ENCODE results near the gene FPR3. TPM values are rescaled to one million over a fixed set of nuclear protein-coding genes. Genes with fewer than 3 reads are reported as not detected.

FPR3 gene
- total and polyA plus RNA-seq, 2 donors (not counting 1 experiment from before 2014, with no cell fraction given), result 0.44 TPM; not detected in 1

GRCh38 chr19:51749979-51750378 lies 45.0 kb upstream of the FPR3 start:
- H3K9me3 ChIP-seq (ENCODE audit: control extremely low read depth in 1 of 3, control insufficient read depth in 2 of 3, insufficient read depth in 1 of 3, low read length in 2 of 3), result peaks cover 0 to 10% (median 1%) of the 10 kb centered on the region in 3 donors
- no peak overlapping the region for H3K9ac ChIP-seq (ENCODE audit: low read length)
- H3K27ac Mint-ChIP-seq, result no peak overlapping the region
- H2AFZ ChIP-seq (ENCODE audit: insufficient read depth, low read depth, low read length, poor library complexity, severe bottlenecking), result no peak overlapping the region
- H3K4me2 ChIP-seq (replicated peaks; ENCODE audit: low read depth, low read length, poor library complexity, severe bottlenecking), result no peak overlapping the region
- intact Hi-C loops (cut with micrococcal nuclease), result no loop called here
- H3K36me3 ChIP-seq (replicated peaks in 1 of 2; ENCODE audit: control extremely low read depth in 1 of 2, control insufficient read depth in 1 of 2, extremely low read depth in 1 of 2, insufficient read depth in 2 of 2, low read length in 1 of 2), result no peaks in the 10 kb centered on the region
- H3K4me3 Mint-ChIP-seq, result no peak overlapping the region
- no peak for ATAC-seq (ENCODE audit: low read depth)
- POLR2A ChIA-PET, result no interaction called here
- H3K4me1 Mint-ChIP-seq, result peaks cover 14% of the 10 kb centered on the region
- peaks cover 0 to 5% of the 10 kb centered on the region in 2 donors for H3K4me1 ChIP-seq (ENCODE audit: control insufficient read depth in 2 of 2, insufficient read depth in 2 of 2, low read length in 2 of 2)
- peaks cover 0 to 2% (median 0%) of the 10 kb centered on the region in 4 experiments for H3K27me3 ChIP-seq (replicated peaks in 1 of 4; ENCODE audit: control extremely low read depth in 1 of 4, control insufficient read depth in 3 of 4, insufficient read depth in 4 of 4, low read length in 3 of 4)
- no peak for TF ChIP-seq EZH2 (IDR thresholded peaks at IDR 0.05; ENCODE audit: borderline replicate concordance, insufficient read depth, low read depth, low read length, poor library complexity, severe bottlenecking)
- TF ChIP-seq, protein P1, sequence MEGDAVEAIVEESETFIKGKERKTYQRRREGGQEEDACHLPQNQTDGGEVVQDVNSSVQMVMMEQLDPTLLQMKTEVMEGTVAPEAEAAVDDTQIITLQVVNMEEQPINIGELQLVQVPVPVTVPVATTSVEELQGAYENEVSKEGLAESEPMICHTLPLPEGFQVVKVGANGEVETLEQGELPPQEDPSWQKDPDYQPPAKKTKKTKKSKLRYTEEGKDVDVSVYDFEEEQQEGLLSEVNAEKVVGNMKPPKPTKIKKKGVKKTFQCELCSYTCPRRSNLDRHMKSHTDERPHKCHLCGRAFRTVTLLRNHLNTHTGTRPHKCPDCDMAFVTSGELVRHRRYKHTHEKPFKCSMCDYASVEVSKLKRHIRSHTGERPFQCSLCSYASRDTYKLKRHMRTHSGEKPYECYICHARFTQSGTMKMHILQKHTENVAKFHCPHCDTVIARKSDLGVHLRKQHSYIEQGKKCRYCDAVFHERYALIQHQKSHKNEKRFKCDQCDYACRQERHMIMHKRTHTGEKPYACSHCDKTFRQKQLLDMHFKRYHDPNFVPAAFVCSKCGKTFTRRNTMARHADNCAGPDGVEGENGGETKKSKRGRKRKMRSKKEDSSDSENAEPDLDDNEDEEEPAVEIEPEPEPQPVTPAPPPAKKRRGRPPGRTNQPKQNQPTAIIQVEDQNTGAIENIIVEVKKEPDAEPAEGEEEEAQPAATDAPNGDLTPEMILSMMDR (IDR thresholded peaks at IDR 0.05), result no peak
- H3K27ac ChIP-seq (ENCODE audit: low read length in 2 of 2), result no peak overlapping the region
- H3K9me3 Mint-ChIP-seq (ENCODE audit: insufficient read depth), result peaks cover 3% of the 10 kb centered on the region
- 96% methylated on average over 4 of the region's 4 CpGs for WGBS (ENCODE audit: insufficient coverage)
- no peaks in the 10 kb centered on the region for H4K20me1 ChIP-seq (ENCODE audit: control insufficient read depth, insufficient read depth, low read length, poor library complexity, severe bottlenecking)
- CTCF ChIA-PET, result no interaction called here
- H3K27me3 Mint-ChIP-seq, result no peaks in the 10 kb centered on the region
- DNase-seq, result no peak
- peak overlapping the region in 1 of 5 experiments; percentile 85 for H3K4me3 ChIP-seq (ENCODE audit: control extremely low read depth in 1 of 5, extremely low read depth in 1 of 5, insufficient read depth in 1 of 5, low read depth in 2 of 5, low read length in 4 of 5)
- H3K79me2 ChIP-seq (ENCODE audit: control insufficient read depth, insufficient read depth, low read length), result no peaks in the 10 kb centered on the region

DNA sequence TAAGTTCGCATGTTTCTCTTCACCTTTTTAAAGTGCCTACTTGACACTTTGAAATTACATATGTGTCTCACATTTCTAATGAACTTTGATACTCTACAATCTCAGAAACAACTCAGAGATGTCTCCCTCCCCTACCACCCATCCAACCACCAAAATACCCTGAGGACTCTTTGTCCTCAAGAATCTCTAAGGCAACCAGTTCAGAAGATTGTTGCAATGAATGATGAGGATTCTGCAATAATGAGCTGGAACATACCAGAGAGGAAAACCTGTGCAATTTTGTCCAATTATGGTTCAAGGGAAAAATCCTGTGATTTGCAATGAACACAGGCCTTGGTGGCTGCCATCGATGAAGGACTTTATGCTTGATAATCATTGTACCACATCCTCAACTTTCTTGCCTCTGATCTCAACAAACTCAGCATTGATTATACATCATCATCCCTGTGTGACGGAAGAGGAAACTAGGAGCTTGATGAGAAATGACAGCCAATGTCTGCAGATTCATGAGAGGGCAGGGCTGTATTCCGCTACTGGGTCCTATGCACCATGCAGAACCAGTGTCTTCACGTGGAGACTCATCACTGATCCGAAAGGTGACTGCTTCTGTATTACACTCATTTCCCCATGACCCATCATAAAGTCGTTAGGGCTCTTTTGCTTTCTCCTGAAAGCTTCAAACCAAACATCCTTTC lies 44.4 kb upstream of the FPR3 start:
- H3K4me1 Mint-ChIP-seq, result peaks cover 14% of the 10 kb centered on the region
- DNase-seq (no peak), ATAC-seq (ENCODE audit: low read depth) (no peak)
- H3K27ac Mint-ChIP-seq, result peak overlapping the region; percentile 4
- peaks cover 3% of the 10 kb centered on the region for H3K9me3 Mint-ChIP-seq (ENCODE audit: insufficient read depth)
- H3K27me3 Mint-ChIP-seq, result peaks cover 3% of the 10 kb centered on the region
- Histone ChIP-seq H3K4me3 (ENCODE audit: control extremely low read depth in 1 of 5, extremely low read depth in 1 of 5, insufficient read depth in 1 of 5, low read depth in 2 of 5, low read length in 4 of 5) (peak overlapping the region in 1 of 5 experiments; percentile 85), H3K79me2 (ENCODE audit: control insufficient read depth, insufficient read depth, low read length) (no peaks in the 10 kb centered on the region), H3K27me3 (replicated peaks in 1 of 4; ENCODE audit: control extremely low read depth in 1 of 4, control insufficient read depth in 3 of 4, insufficient read depth in 4 of 4, low read length in 3 of 4) (peaks cover 0 to 2% (median 0%) of the 10 kb centered on the region in 4 experiments), H4K20me1 (ENCODE audit: control insufficient read depth, insufficient read depth, low read length, poor library complexity, severe bottlenecking) (no peaks in the 10 kb centered on the region), H3K4me2 (replicated peaks; ENCODE audit: low read depth, low read length, poor library complexity, severe bottlenecking) (no peak overlapping the region), H3K27ac (ENCODE audit: low read length in 2 of 2) (no peak overlapping the region), H2AFZ (ENCODE audit: insufficient read depth, low read depth, low read length, poor library complexity, severe bottlenecking) (no peak overlapping the region), H3K4me1 (ENCODE audit: control insufficient read depth in 2 of 2, insufficient read depth in 2 of 2, low read length in 2 of 2) (peaks cover 0 to 5% of the 10 kb centered on the region in 2 donors), H3K9ac (ENCODE audit: low read length) (no peak overlapping the region), H3K9me3 (ENCODE audit: control extremely low read depth in 1 of 3, control insufficient read depth in 2 of 3, insufficient read depth in 1 of 3, low read length in 2 of 3) (peaks cover 0 to 10% (median 1%) of the 10 kb centered on the region in 3 donors), H3K36me3 (replicated peaks in 1 of 2; ENCODE audit: control extremely low read depth in 1 of 2, control insufficient read depth in 1 of 2, extremely low read depth in 1 of 2, insufficient read depth in 2 of 2, low read length in 1 of 2) (no peaks in the 10 kb centered on the region)
- H3K4me3 Mint-ChIP-seq, result no peak overlapping the region
- intact Hi-C loops (cut with micrococcal nuclease), result loop anchor here (1.0 kb wide), 1 partner anchor 46 kb away; no protein-coding TSS in a partner anchor
- no peak for TF ChIP-seq EZH2 (IDR thresholded peaks at IDR 0.05; ENCODE audit: borderline replicate concordance, insufficient read depth, low read depth, low read length, poor library complexity, severe bottlenecking)
- TF ChIP-seq, protein P1 (IDR thresholded peaks at IDR 0.05), result no peak
- POLR2A ChIA-PET, result no interaction called here
- CTCF ChIA-PET, result no interaction called here
- 94% methylated on average over 4 of the region's 7 CpGs for WGBS (ENCODE audit: insufficient coverage)
